ENCODE results near the gene SFMBT2.

DNA sequence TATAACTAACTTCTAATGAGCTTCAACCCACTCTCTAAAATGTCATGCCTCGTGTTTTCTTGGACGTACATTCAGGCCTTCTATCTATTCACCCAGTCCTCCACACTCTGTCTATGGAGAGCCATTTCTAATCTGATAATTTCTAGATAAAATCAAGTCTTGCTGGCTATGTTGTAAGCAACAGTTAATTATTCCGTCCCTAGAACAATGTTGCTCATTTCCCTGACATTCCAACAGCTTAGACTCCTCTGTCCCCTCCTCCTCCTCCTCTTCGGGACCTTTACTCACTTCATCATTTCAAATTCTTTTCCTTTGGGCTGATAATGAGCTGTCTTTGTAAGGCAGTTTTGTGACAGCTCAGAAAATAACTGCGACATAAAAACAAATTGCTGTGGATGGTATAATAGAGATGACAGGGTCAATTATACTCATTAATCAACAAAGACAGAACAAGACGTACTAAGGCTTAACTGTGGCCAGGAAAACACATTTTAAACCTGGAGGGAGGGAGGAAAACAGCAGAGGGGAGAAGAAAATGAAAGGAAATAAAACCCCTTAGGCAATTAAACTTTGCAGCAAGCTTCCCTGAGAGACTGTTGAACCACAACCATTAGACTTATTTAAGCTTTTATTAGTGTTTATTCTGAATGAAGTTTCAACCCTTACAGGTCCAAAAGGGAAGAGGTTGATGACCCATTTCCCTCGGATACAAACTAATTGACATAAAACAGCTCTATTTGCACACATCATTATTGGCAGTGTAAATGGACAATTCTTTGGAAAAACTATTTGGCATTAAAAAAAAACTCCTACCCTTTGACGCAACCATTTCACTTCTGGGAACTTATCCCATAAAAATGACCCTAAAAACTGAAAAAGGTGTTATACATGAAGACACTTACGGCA lies 179.1 kb downstream of the SFMBT2 start:
- TF ChIP-seq, protein P1, sequence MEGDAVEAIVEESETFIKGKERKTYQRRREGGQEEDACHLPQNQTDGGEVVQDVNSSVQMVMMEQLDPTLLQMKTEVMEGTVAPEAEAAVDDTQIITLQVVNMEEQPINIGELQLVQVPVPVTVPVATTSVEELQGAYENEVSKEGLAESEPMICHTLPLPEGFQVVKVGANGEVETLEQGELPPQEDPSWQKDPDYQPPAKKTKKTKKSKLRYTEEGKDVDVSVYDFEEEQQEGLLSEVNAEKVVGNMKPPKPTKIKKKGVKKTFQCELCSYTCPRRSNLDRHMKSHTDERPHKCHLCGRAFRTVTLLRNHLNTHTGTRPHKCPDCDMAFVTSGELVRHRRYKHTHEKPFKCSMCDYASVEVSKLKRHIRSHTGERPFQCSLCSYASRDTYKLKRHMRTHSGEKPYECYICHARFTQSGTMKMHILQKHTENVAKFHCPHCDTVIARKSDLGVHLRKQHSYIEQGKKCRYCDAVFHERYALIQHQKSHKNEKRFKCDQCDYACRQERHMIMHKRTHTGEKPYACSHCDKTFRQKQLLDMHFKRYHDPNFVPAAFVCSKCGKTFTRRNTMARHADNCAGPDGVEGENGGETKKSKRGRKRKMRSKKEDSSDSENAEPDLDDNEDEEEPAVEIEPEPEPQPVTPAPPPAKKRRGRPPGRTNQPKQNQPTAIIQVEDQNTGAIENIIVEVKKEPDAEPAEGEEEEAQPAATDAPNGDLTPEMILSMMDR (IDR thresholded peaks at IDR 0.05; ENCODE audit: low read depth, low read length, poor library complexity, severe bottlenecking) = no peak
- TF ChIP-seq EZH2phosphoT487 (IDR thresholded peaks at IDR 0.05; ENCODE audit: borderline replicate concordance, low read length) = no peak
